SK-N-SH (cell line): ENCODE results near the gene FAXDC2. TPM values are rescaled to one million over a fixed set of nuclear protein-coding genes. Genes with fewer than 3 reads are reported as not detected.

Experiments
- CTCF ChIA-PET: fragments of 300-600, 350-600 bp; formaldehyde crosslinking; extraction: SDS; loops from one replicate; lab custom pipeline; 2021; lab: Yijun Ruan, JAX
- POLR2A ChIA-PET: fragments of 350-600 bp; sonication (Branson Sonifier 250); formaldehyde crosslinking; extraction: SDS; loops from one replicate; lab custom pipeline; 2020; ENCODE audit warnings: antibody characterized with exemption, inconsistent platforms; lab: Yijun Ruan, JAX
- DNase-seq: peaks from one replicate; pipeline ENCODE4 v3.0.0; 2012
- H2AFZ ChIP-seq: fragments of 200-600 bp; sonication (generic); 2 replicates; pipeline ENCODE4 v1.8.1; 2016; ENCODE audit warnings: antibody characterized with exemption, mild to moderate bottlenecking, low read depth
- H3F3A ChIP-seq: fragments of 200-600 bp; sonication (generic); replicated peaks from 2 replicates; pipeline ENCODE3; 2016; ENCODE audit warnings: antibody characterized with exemption, mild to moderate bottlenecking; ENCODE audit not compliant: insufficient read depth
- H3K27ac ChIP-seq, 2 experiments: fragments of 200-500 bp in 1 of 2; fragments of 200-600 bp in 1 of 2; sonication (Bioruptor generic) in 1 of 2; sonication (generic), shearing (Covaris generic) in 1 of 2; 2 replicates each; pipeline versions ENCODE4 v1.5.1 to v1.6.1; 2014 to 2016; ENCODE audit warnings: low read depth in 2 of 2, inconsistent platforms in 1 of 2, low read length in 1 of 2, mild to moderate bottlenecking in 1 of 2, mixed read lengths in 1 of 2
- H3K27me3 ChIP-seq: fragments of 200-600 bp; sonication (generic), shearing (Covaris generic); 2 replicates; pipeline ENCODE4 v1.6.1; 2016; ENCODE audit warnings: mixed run types; ENCODE audit not compliant: insufficient read depth
- H3K36me3 ChIP-seq, 2 experiments: fragments of 200-500 bp in 1 of 2; fragments of 200-600 bp in 1 of 2; sonication (Bioruptor generic) in 1 of 2; sonication (generic) in 1 of 2; replicated peaks in 1 of 2; 2 replicates each; pipeline versions ENCODE3 to v1.5.1; 2014 to 2016; ENCODE audit warnings: low read length in 1 of 2, mild to moderate bottlenecking in 1 of 2; ENCODE audit not compliant: insufficient read depth in 2 of 2, control insufficient read depth in 1 of 2
- H3K4me1 ChIP-seq, 2 experiments: fragments of 200-500 bp in 1 of 2; fragments of 200-600 bp in 1 of 2; sonication (Bioruptor generic) in 1 of 2; sonication (generic), shearing (Covaris generic) in 1 of 2; 2 replicates each; pipeline versions ENCODE4 v1.5.1 to v1.6.1; 2014 to 2016; ENCODE audit warnings: low read depth in 1 of 2, low read length in 1 of 2, mixed run types in 1 of 2; ENCODE audit not compliant: insufficient read depth in 2 of 2, control insufficient read depth in 1 of 2
- H3K4me2 ChIP-seq: fragments of 200-600 bp; sonication (generic), shearing (Covaris generic); 2 replicates; pipeline ENCODE4 v1.6.1; 2017; ENCODE audit warnings: mixed run types
- H3K4me3 ChIP-seq, 2 experiments: fragments of 200-500 bp in 1 of 2; fragments of 200-600 bp in 1 of 2; sonication (Bioruptor generic) in 1 of 2; sonication (generic), shearing (Covaris generic) in 1 of 2; 2 replicates each; pipeline versions ENCODE4 v1.5.1 to v1.8.1; 2014 to 2016; ENCODE audit warnings: low read depth in 2 of 2, inconsistent platforms in 1 of 2, low read length in 1 of 2, mild to moderate bottlenecking in 1 of 2, mixed read lengths in 1 of 2, moderate library complexity in 1 of 2
- H3K79me2 ChIP-seq: fragments of 200-600 bp; sonication (generic); 2 replicates; pipeline ENCODE4 v1.8.1; 2017; ENCODE audit warnings: mild to moderate bottlenecking; ENCODE audit not compliant: insufficient read depth
- H3K9ac ChIP-seq: fragments of 200-600 bp; sonication (generic); 2 replicates; pipeline ENCODE4 v1.6.1; 2017; ENCODE audit warnings: mixed run types
- H3K9me2 ChIP-seq: fragments of 200-600 bp; sonication (generic); 2 replicates; pipeline ENCODE4 v1.6.1; 2017; ENCODE audit warnings: mixed run types
- H3K9me3 ChIP-seq: fragments of 200-600 bp; sonication (generic); 2 replicates; pipeline ENCODE4 v1.6.1; 2017; ENCODE audit warnings: mixed run types, mild to moderate bottlenecking, moderate library complexity
- H4K20me1 ChIP-seq: fragments of 200-600 bp; sonication (generic); 2 replicates; pipeline ENCODE4 v1.6.1; 2017; ENCODE audit warnings: mild to moderate bottlenecking, mixed run types; ENCODE audit not compliant: insufficient read depth
- CHD2 ChIP-seq: fragments of 150-350 bp; IDR thresholded peaks from 2 replicates; pipeline ENCODE4 v1.6.1; 2018; ENCODE audit warnings: low read length; ENCODE audit not compliant: partially characterized antibody
- CTCF ChIP-seq: fragments of 200-600 bp; sonication (generic); IDR thresholded peaks from 2 replicates; pipeline ENCODE4 v1.6.1; 2017; ENCODE audit warnings: antibody characterized with exemption, mild to moderate bottlenecking, moderate library complexity
- EP300 ChIP-seq, 2 experiments: IDR thresholded peaks; 2 replicates each; pipeline versions ENCODE4 v1.4.0 to v1.6.1; 2012; ENCODE audit warnings: borderline replicate concordance in 1 of 2, low read depth in 1 of 2, low read length in 1 of 2
- GATA2 ChIP-seq: sonication (generic); formaldehyde crosslinking; IDR thresholded peaks from 2 replicates; pipeline ENCODE4 v1.5.0; 2020; ENCODE audit warnings: mild to moderate bottlenecking, missing genetic modification reagents
- MXI1 ChIP-seq: IDR thresholded peaks from 2 replicates; pipeline ENCODE4 v1.6.1; 2012; ENCODE audit warnings: mild to moderate bottlenecking, low read depth, low read length, improper control_type of control experiment
- POLR2AphosphoS5 ChIP-seq: IDR thresholded peaks from 2 replicates; pipeline ENCODE4 v1.6.1; 2012; ENCODE audit warnings: low read depth, low read length
- RFX5 ChIP-seq: IDR thresholded peaks from 2 replicates; pipeline ENCODE4 v1.6.1; 2012; ENCODE audit warnings: mild to moderate bottlenecking, improper control_type of control experiment, low read length
- WGBS: methylation state at CpG from one replicate; pipeline ENCODE4 v1.1.6; 2017; ENCODE audit warnings: low lambda C conversion rate; 5-methylcytosine and 5-hydroxymethylcytosine counted together
- polyA plus RNA-seq, 3 experiments: library from polyadenylated mRNA; depleted of rRNA; stranded (reverse); fragments of >200 nt; gene quantifications; 2 replicates each; pipeline ENCODE4 v1.2.3, GENCODE V29; 2012
- TF ChIP-seq, protein P1 (sequence below): fragments of 150-350 bp; IDR thresholded peaks from 2 replicates; pipeline ENCODE4 v1.6.1; 2016; ENCODE audit warnings: mild to moderate bottlenecking, low read depth, low read length
- TF ChIP-seq, protein P2 (sequence below): IDR thresholded peaks from 2 replicates; pipeline ENCODE4; 2012

FAXDC2 gene
- polyA plus RNA-seq, 1 of the 3 experiments (the other 2 are of a cell fraction): 6.0 TPM

DNA sequence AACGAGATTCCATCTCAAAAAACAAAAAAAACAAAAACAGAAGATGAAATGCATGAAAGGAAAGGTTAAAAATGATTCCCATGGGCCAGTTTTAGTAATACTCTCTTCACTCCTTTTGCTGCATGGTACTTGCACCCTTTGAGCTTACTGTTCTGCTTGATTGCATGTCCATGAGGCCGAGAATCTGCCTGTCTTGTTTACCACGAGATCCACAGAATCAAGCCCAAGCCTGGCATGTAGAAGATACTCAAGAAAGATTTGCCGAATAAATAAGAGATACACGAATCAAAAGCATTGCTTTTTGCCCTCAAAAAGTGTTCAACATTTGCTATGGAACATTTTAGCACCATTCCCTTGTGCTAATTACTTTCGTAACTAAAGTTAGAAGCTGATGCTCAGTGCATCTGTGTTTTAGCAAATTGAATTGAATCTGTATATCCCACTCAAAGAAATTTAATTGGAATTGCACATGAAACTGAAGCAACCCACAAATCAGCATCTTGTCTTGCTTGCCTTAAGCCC is 1.1 kb downstream of the FAXDC2 start:
- Histone ChIP-seq H3K4me2 (peak overlapping the region; percentile 73; the same call in 1 of the 2 replicates), H3K9me3 (no peaks in the 10 kb centered on the region), H3K4me1 (peaks cover 9 to 17% of the 10 kb centered on the region in 2 experiments; a peak in 3 of 4 replicates), H4K20me1 (no peaks in the 10 kb centered on the region), H3K4me3 (peak overlapping the region; percentile 50 to 59; a peak in 2 of 4 replicates), H3K9ac (no peak overlapping the region), H3K79me2 (no peaks in the 10 kb centered on the region), H3K27me3 (no peaks in the 10 kb centered on the region), H2AFZ (no peak overlapping the region), H3K36me3 (no peaks in the 10 kb centered on the region), H3K9me2 (no peaks in the 10 kb centered on the region), H3K27ac (no peak overlapping the region; a peak in 1 of 4 replicates), H3F3A (peaks cover 11% of the 10 kb centered on the region)
- ChIA-PET CTCF (interaction anchor here (0.7 kb wide), 1 partner anchor 38 kb away, joined by 4 read pairs; no protein-coding TSS in a partner anchor), POLR2A (no interaction called here)
- no peak for DNase-seq
- 95% methylated on average over 6 of the region's 6 CpGs for WGBS
- no peak for TF ChIP-seq CTCF
- TF ChIP-seq, protein P1, sequence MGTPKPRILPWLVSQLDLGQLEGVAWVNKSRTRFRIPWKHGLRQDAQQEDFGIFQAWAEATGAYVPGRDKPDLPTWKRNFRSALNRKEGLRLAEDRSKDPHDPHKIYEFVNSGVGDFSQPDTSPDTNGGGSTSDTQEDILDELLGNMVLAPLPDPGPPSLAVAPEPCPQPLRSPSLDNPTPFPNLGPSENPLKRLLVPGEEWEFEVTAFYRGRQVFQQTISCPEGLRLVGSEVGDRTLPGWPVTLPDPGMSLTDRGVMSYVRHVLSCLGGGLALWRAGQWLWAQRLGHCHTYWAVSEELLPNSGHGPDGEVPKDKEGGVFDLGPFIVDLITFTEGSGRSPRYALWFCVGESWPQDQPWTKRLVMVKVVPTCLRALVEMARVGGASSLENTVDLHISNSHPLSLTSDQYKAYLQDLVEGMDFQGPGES: no peak
- no peak for TF ChIP-seq RFX5

DNA sequence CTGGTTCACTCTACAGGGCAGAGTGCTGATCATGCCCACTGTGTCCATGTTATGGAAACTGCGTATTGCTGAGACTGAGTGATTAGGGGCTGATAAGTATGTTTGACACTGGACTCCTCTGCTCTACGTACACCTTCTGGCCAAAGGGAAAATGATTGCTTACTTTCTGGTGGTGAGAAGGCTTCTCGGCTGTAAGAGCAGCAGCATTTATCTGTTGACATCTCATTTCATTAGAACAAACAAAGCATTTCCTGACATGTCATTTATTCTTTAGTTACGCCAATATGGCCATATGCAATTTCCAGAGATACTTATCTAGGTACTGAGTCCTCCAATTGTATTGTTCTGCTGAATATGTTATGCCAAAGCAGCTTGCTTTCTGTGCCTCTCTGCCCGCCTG is 5.6 kb downstream of the FAXDC2 start:
- no peaks in the 10 kb centered on the region for H4K20me1 ChIP-seq
- POLR2A ChIA-PET: interaction anchor here (1.2 kb wide), 1 partner anchor 12 kb away, joined by 3 read pairs; no protein-coding TSS in a partner anchor
- peak overlapping the region in 1 of 2 experiments; percentile 67; a peak in 2 of 4 replicates for H3K27ac ChIP-seq
- peak; percentile 56 for DNase-seq
- no peak overlapping the region for H3K4me3 ChIP-seq
- no peak overlapping the region for H3K9ac ChIP-seq
- no peaks in the 10 kb centered on the region for H3K9me2 ChIP-seq
- H2AFZ ChIP-seq: no peak overlapping the region
- no peaks in the 10 kb centered on the region for H3K9me3 ChIP-seq
- 66% methylated on average over 5 of the region's 5 CpGs for WGBS
- H3K4me2 ChIP-seq: no peak overlapping the region
- no peaks in the 10 kb centered on the region for H3K79me2 ChIP-seq
- CTCF ChIA-PET: interaction anchor here (0.9 to 1.8 kb wide), 6 partner anchors 10 to 194 kb away, joined by 3 to 5 read pairs (median 3); no protein-coding TSS in a partner anchor
- peaks cover 7% of the 10 kb centered on the region for H3F3A ChIP-seq
- H3K36me3 ChIP-seq: no peaks in the 10 kb centered on the region
- 0 out of 2 replicates have a peak, but pooled peaks have one; percentile 14 for TF ChIP-seq MXI1
- TF ChIP-seq, protein P2, sequence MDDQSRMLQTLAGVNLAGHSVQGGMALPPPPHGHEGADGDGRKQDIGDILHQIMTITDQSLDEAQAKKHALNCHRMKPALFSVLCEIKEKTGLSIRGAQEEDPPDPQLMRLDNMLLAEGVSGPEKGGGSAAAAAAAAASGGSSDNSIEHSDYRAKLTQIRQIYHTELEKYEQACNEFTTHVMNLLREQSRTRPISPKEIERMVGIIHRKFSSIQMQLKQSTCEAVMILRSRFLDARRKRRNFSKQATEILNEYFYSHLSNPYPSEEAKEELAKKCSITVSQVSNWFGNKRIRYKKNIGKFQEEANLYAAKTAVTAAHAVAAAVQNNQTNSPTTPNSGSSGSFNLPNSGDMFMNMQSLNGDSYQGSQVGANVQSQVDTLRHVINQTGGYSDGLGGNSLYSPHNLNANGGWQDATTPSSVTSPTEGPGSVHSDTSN: no peak
- peak; percentile 94 for TF ChIP-seq GATA2
- no peak for TF ChIP-seq POLR2AphosphoS5
- peak; percentile 13 for TF ChIP-seq CHD2
- peak in 1 of 2 experiments; percentile 34; a peak in 1 of 4 replicates for TF ChIP-seq EP300 (IDR thresholded peaks at IDR 0.05; ENCODE audit: borderline replicate concordance in 1 of 2, low read depth in 1 of 2, low read length in 1 of 2)
- no peaks in the 10 kb centered on the region for H3K27me3 ChIP-seq
- peaks cover 0 to 8% of the 10 kb centered on the region in 2 experiments; a peak in 2 of 4 replicates for H3K4me1 ChIP-seq
